Stimulated activated memory B cell treated with anti-CD40 and anti-IgM and Interleukin-4, amounts not matched to agents 10 μg/mL and 1 μg/mL and 100 μg/mL, for 72 hours (primary cell): ENCODE data around the gene SMIM23.

Experiments used
- ATAC-seq: fragments of 150-1000 bp; cut with Tn5 transposase; 2 replicates; pipeline ENCODE4 v1.10.0; 2021
- H3K27ac Mint-ChIP-seq: one replicate; pipeline ENCODE4 v1.8.0; 2022; ENCODE audit warnings: mild to moderate bottlenecking, mixed read lengths
- H3K27me3 Mint-ChIP-seq: one replicate; pipeline ENCODE4 v1.8.0; 2022; ENCODE audit warnings: mixed read lengths
- H3K36me3 Mint-ChIP-seq: one replicate; pipeline ENCODE4 v1.8.0; 2022; ENCODE audit warnings: mixed read lengths
- H3K4me1 Mint-ChIP-seq: one replicate; pipeline ENCODE4 v1.8.0; 2022; ENCODE audit warnings: mixed read lengths
- H3K4me3 Mint-ChIP-seq: one replicate; pipeline ENCODE4 v1.8.0; 2022; ENCODE audit warnings: mild to moderate bottlenecking, moderate library complexity, mixed read lengths
- H3K9me3 Mint-ChIP-seq: one replicate; pipeline ENCODE4 v1.8.0; 2022; ENCODE audit warnings: mixed read lengths

SMIM23 gene

GRCh38 chr5:171785517-171785916, at the start of gene SMIM23:
SMIM23 (plus strand) TSS chr5:171785817; CDS start chr5:171785872, 55 bp downstream.
- Mint-ChIP-seq H3K36me3 (no peaks in the 10 kb centered on the region), H3K4me3 (no peak within 1 kb of the TSS), H3K27me3 (peaks cover 18% of the 10 kb centered on the region), H3K9me3 (peaks cover 4% of the 10 kb centered on the region), H3K27ac (no peak within 1 kb of the TSS), H3K4me1 (no peaks in the 10 kb centered on the region)
- peak; percentile 27 for ATAC-seq

GRCh38 chr5:171736976-171737891, 48.4 kb upstream of the SMIM23 start:
- H3K4me1 Mint-ChIP-seq, result peaks cover 8% of the 10 kb centered on the region
- ATAC-seq, result no peak
- H3K4me3 Mint-ChIP-seq, result no peak overlapping the region
- H3K36me3 Mint-ChIP-seq, result no peaks in the 10 kb centered on the region
- H3K27me3 Mint-ChIP-seq, result peaks cover 5% of the 10 kb centered on the region
- no peaks in the 10 kb centered on the region for H3K9me3 Mint-ChIP-seq
- H3K27ac Mint-ChIP-seq, result no peak overlapping the region

- Mint-ChIP-seq H3K4me1 (peaks cover 16% of the 10 kb centered on the region), H3K9me3 (peaks cover 6% of the 10 kb centered on the region), H3K27ac (no peak overlapping the region), H3K27me3 (peaks cover 5% of the 10 kb centered on the region), H3K36me3 (no peaks in the 10 kb centered on the region), H3K4me3 (no peak overlapping the region)
- ATAC-seq, result no peak
Measured at GRCh38 chr5:171738501-171738900, 47.1 kb upstream of the SMIM23 start.

GRCh38 chr5:171739271-171739670, 46.3 kb upstream of the SMIM23 start:
- Mint-ChIP-seq H3K27ac (no peak overlapping the region), H3K4me1 (peaks cover 16% of the 10 kb centered on the region), H3K27me3 (peaks cover 5% of the 10 kb centered on the region), H3K36me3 (no peaks in the 10 kb centered on the region), H3K4me3 (no peak overlapping the region), H3K9me3 (peaks cover 6% of the 10 kb centered on the region)
- no peak for ATAC-seq

- Mint-ChIP-seq H3K27ac (no peak overlapping the region), H3K4me1 (peaks cover 16% of the 10 kb centered on the region), H3K9me3 (peaks cover 6% of the 10 kb centered on the region), H3K4me3 (no peak overlapping the region), H3K36me3 (no peaks in the 10 kb centered on the region), H3K27me3 (peaks cover 5% of the 10 kb centered on the region)
- no peak for ATAC-seq
Measured at GRCh38 chr5:171743436-171744076, 42.1 kb upstream of the SMIM23 start.

GRCh38 chr5:171744264-171744663, 41.4 kb upstream of the SMIM23 start:
- Mint-ChIP-seq H3K27me3 (peaks cover 5% of the 10 kb centered on the region), H3K27ac (no peak overlapping the region), H3K4me3 (no peak overlapping the region), H3K4me1 (peaks cover 16% of the 10 kb centered on the region), H3K9me3 (peaks cover 6% of the 10 kb centered on the region), H3K36me3 (no peaks in the 10 kb centered on the region)
- no peak for ATAC-seq

GRCh38 chr5:171744882-171745281, 40.7 kb upstream of the SMIM23 start:
- H3K27me3 Mint-ChIP-seq, result peaks cover 2% of the 10 kb centered on the region
- peaks cover 6% of the 10 kb centered on the region for H3K9me3 Mint-ChIP-seq
- no peaks in the 10 kb centered on the region for H3K36me3 Mint-ChIP-seq
- H3K4me3 Mint-ChIP-seq, result no peak overlapping the region
- no peak overlapping the region for H3K27ac Mint-ChIP-seq
- no peak for ATAC-seq
- peaks cover 16% of the 10 kb centered on the region for H3K4me1 Mint-ChIP-seq

- ATAC-seq, result no peak
- H3K27me3 Mint-ChIP-seq, result no peaks in the 10 kb centered on the region
- H3K4me3 Mint-ChIP-seq, result no peak overlapping the region
- H3K36me3 Mint-ChIP-seq, result no peaks in the 10 kb centered on the region
- H3K4me1 Mint-ChIP-seq, result peaks cover 16% of the 10 kb centered on the region
- no peak overlapping the region for H3K27ac Mint-ChIP-seq
- H3K9me3 Mint-ChIP-seq, result peaks cover 6% of the 10 kb centered on the region
Measured at GRCh38 chr5:171745602-171746001, 40.0 kb upstream of the SMIM23 start.

- Mint-ChIP-seq H3K4me3 (no peak overlapping the region), H3K9me3 (peaks cover 6% of the 10 kb centered on the region), H3K4me1 (peaks cover 8% of the 10 kb centered on the region), H3K36me3 (no peaks in the 10 kb centered on the region), H3K27ac (no peak overlapping the region), H3K27me3 (no peaks in the 10 kb centered on the region)
- no peak for ATAC-seq
Measured at GRCh38 chr5:171747061-171747859, 38.4 kb upstream of the SMIM23 start.

GRCh38 chr5:171748720-171749119, 36.9 kb upstream of the SMIM23 start:
- no peaks in the 10 kb centered on the region for H3K27me3 Mint-ChIP-seq
- no peaks in the 10 kb centered on the region for H3K36me3 Mint-ChIP-seq
- ATAC-seq, result no peak
- H3K4me3 Mint-ChIP-seq, result no peak overlapping the region
- H3K9me3 Mint-ChIP-seq, result no peaks in the 10 kb centered on the region
- H3K27ac Mint-ChIP-seq, result no peak overlapping the region
- H3K4me1 Mint-ChIP-seq, result no peaks in the 10 kb centered on the region

GRCh38 chr5:171749365-171749764, 36.3 kb upstream of the SMIM23 start:
- H3K27ac Mint-ChIP-seq, result no peak overlapping the region
- H3K36me3 Mint-ChIP-seq, result no peaks in the 10 kb centered on the region

GRCh38 chr5:171750311-171750788, 35.3 kb upstream of the SMIM23 start:
- ATAC-seq, result no peak
- H3K27ac Mint-ChIP-seq, result no peak overlapping the region
- no peaks in the 10 kb centered on the region for H3K9me3 Mint-ChIP-seq
- H3K4me3 Mint-ChIP-seq, result no peak overlapping the region
- no peaks in the 10 kb centered on the region for H3K27me3 Mint-ChIP-seq
- H3K36me3 Mint-ChIP-seq, result no peaks in the 10 kb centered on the region
- H3K4me1 Mint-ChIP-seq, result no peaks in the 10 kb centered on the region

More at GRCh38 chr5:171749365-171749764, 36.3 kb upstream of the SMIM23 start:
- no peaks in the 10 kb centered on the region for H3K4me1 Mint-ChIP-seq
- H3K27me3 Mint-ChIP-seq, result no peaks in the 10 kb centered on the region
- H3K9me3 Mint-ChIP-seq, result no peaks in the 10 kb centered on the region
- H3K4me3 Mint-ChIP-seq, result no peak overlapping the region
- ATAC-seq, result peak; percentile 28

- ATAC-seq, result no peak
- Mint-ChIP-seq H3K27ac (no peak overlapping the region), H3K4me3 (no peak overlapping the region), H3K9me3 (no peaks in the 10 kb centered on the region), H3K4me1 (no peaks in the 10 kb centered on the region), H3K27me3 (no peaks in the 10 kb centered on the region), H3K36me3 (no peaks in the 10 kb centered on the region)
Measured at GRCh38 chr5:171755354-171755821, 30.2 kb upstream of the SMIM23 start.

GRCh38 chr5:171757853-171758535, 27.6 kb upstream of the SMIM23 start:
- no peak overlapping the region for H3K27ac Mint-ChIP-seq
- no peak for ATAC-seq
- no peaks in the 10 kb centered on the region for H3K27me3 Mint-ChIP-seq
- no peak overlapping the region for H3K4me3 Mint-ChIP-seq
- no peaks in the 10 kb centered on the region for H3K36me3 Mint-ChIP-seq
- no peaks in the 10 kb centered on the region for H3K4me1 Mint-ChIP-seq
- no peaks in the 10 kb centered on the region for H3K9me3 Mint-ChIP-seq
